WTC11 (cell line): ENCODE results near the gene L3HYPDH. TPM values are rescaled to one million over a fixed set of nuclear protein-coding genes. Genes with fewer than 3 reads are reported as not detected.

Experiments
- ATAC-seq: fragments of 200-7000 bp; cut with Tn5 transposase; 2 replicates; pipeline ENCODE4 v1.10.0; 2021; ENCODE audit warnings: mild to moderate bottlenecking, moderate library complexity
- CTCF ChIA-PET: fragments of 300-600 bp; sonication (Branson Sonifier 250); formaldehyde crosslinking; loops from one replicate; lab custom pipeline; 2021; ENCODE audit warnings: antibody characterized with exemption; lab: Charles Lee
- POLR2A ChIA-PET: fragments of 350-600 bp; sonication (Branson Sonifier 250); formaldehyde crosslinking; loops from one replicate; lab custom pipeline; 2021; ENCODE audit warnings: antibody characterized with exemption; lab: Charles Lee
- DNase-seq: peaks from one replicate; pipeline ENCODE4 v3.0.0; 2021; ENCODE audit warnings: low spot score
- H3K27ac Mint-ChIP-seq: 2 replicates; pipeline ENCODE4 v1.8.0; 2021; ENCODE audit warnings: mixed read lengths
- H3K27me3 Mint-ChIP-seq: 2 replicates; pipeline ENCODE4 v1.8.0; 2021; ENCODE audit warnings: low read depth, mild to moderate bottlenecking, moderate library complexity, mixed read lengths
- H3K36me3 Mint-ChIP-seq: 2 replicates; pipeline ENCODE4 v1.8.0; 2021; ENCODE audit warnings: mixed read lengths
- H3K4me1 Mint-ChIP-seq: 2 replicates; pipeline ENCODE4 v1.8.0; 2022; ENCODE audit warnings: mixed read lengths
- H3K4me3 Mint-ChIP-seq: 2 replicates; pipeline ENCODE4 v1.8.0; 2021; ENCODE audit warnings: mild to moderate bottlenecking, moderate library complexity, mixed read lengths
- H3K9me3 Mint-ChIP-seq: 2 replicates; pipeline ENCODE4 v1.8.0; 2021; ENCODE audit warnings: mixed read lengths
- CBFB ChIP-seq: sonication (generic); formaldehyde crosslinking; IDR thresholded peaks from 2 replicates; pipeline ENCODE4 v1.8.1; 2022; ENCODE audit warnings: mild to moderate bottlenecking, low read depth, missing genetic modification reagents
- E2F5 ChIP-seq: sonication (generic); formaldehyde crosslinking; IDR thresholded peaks from 2 replicates; pipeline ENCODE4 v1.8.1; 2022; ENCODE audit warnings: mild to moderate bottlenecking, moderate library complexity, missing genetic modification reagents
- ESRRA ChIP-seq: sonication (generic); formaldehyde crosslinking; IDR thresholded peaks from 2 replicates; pipeline ENCODE4 v1.8.1; 2022; ENCODE audit warnings: mild to moderate bottlenecking, missing genetic modification reagents, borderline replicate concordance
- FOXK1 ChIP-seq: sonication (generic); formaldehyde crosslinking; IDR thresholded peaks from 2 replicates; pipeline ENCODE4 v1.8.0; 2022; ENCODE audit warnings: mild to moderate bottlenecking, moderate library complexity, missing genetic modification reagents
- JAZF1 ChIP-seq: fragments of 250-450 bp; sonication (Bioruptor Pico); IDR thresholded peaks from 2 replicates; pipeline ENCODE4 v1.9.0; 2021; ENCODE audit warnings: moderate library complexity, mild to moderate bottlenecking, inconsistent platforms
- NR3C1 ChIP-seq: sonication (generic); formaldehyde crosslinking; conservative IDR thresholded peaks from 2 replicates; pipeline ENCODE4 v1.8.1; 2023; ENCODE audit warnings: low read depth, mild to moderate bottlenecking, missing genetic modification reagents
- SP1 ChIP-seq: sonication (generic); formaldehyde crosslinking; conservative IDR thresholded peaks from 2 replicates; pipeline ENCODE4 v1.8.1; 2022; ENCODE audit warnings: missing genetic modification reagents
- USF1 ChIP-seq: sonication (generic); formaldehyde crosslinking; IDR thresholded peaks from 2 replicates; pipeline ENCODE4 v1.8.0; 2022; ENCODE audit warnings: mild to moderate bottlenecking, missing genetic modification reagents
- USF2 ChIP-seq: sonication (generic); formaldehyde crosslinking; IDR thresholded peaks from 2 replicates; pipeline ENCODE4 v1.8.1; 2023; ENCODE audit warnings: mild to moderate bottlenecking, missing genetic modification reagents, moderate library complexity
- ZBTB43 ChIP-seq: sonication (generic); formaldehyde crosslinking; IDR thresholded peaks from 2 replicates; pipeline ENCODE4 v1.8.1; 2023; ENCODE audit warnings: mild to moderate bottlenecking, missing genetic modification reagents
- ZNF423 ChIP-seq: fragments of 250-450 bp; sonication (Bioruptor Pico); IDR thresholded peaks from 2 replicates; pipeline ENCODE4 v2.1.2; 2022; ENCODE audit warnings: mild to moderate bottlenecking, moderate library complexity
- total RNA-seq: library from RNA; stranded (reverse); gene quantifications from 3 replicates; pipeline ENCODE4 v1.2.3, GENCODE V29; 2021

The L3HYPDH gene
- total RNA-seq, 1 experiment from 2014 or later: 17.5 TPM

- no peak for ATAC-seq
- Mint-ChIP-seq H3K27ac (no peak overlapping the region), H3K4me1 (no peaks in the 10 kb centered on the region), H3K9me3 (no peaks in the 10 kb centered on the region), H3K36me3 (peaks cover 35% of the 10 kb centered on the region), H3K4me3 (no peak overlapping the region), H3K27me3 (no peaks in the 10 kb centered on the region)
- TF ChIP-seq USF2: no peak
- no peak for TF ChIP-seq JAZF1 (CRISPR knock-in tag)
- CTCF ChIA-PET: no interaction called here
- POLR2A ChIA-PET: no interaction called here
- DNase-seq: no peak
These were observed 10.0 kb downstream of the L3HYPDH start for GRCh38 chr14:59474172-59474571.

GRCh38 chr14:59465316-59466135 lies 18.7 kb downstream of the L3HYPDH start, which contains the start of gene GPR135:
Gene GPR135, minus strand, starts transcription at chr14:59465380. Its CDS starts 154 bp downstream, at chr14:59465226.
- ATAC-seq (peak; percentile 27), DNase-seq (peak; percentile 52)
- H3K27ac Mint-ChIP-seq: no peak within 1 kb of the TSS
- H3K36me3 Mint-ChIP-seq: no peaks in the 10 kb centered on the region
- POLR2A ChIA-PET: interaction anchor here (0.6 to 2.2 kb wide), 2 partner anchors 19 to 714 kb away, joined by 3 to 13 read pairs; partner anchors contain the start of genes JKAMP and L3HYPDH
- TF ChIP-seq FOXK1 (0 out of 2 replicates have a peak, but pooled peaks have one; percentile 31), ZBTB43 (CRISPR knock-in tag) (no peak), SP1 (0 out of 2 replicates have a peak, but pooled peaks have one; percentile 19)
- H3K9me3 Mint-ChIP-seq: no peaks in the 10 kb centered on the region
- peaks cover 14% of the 10 kb centered on the region for H3K4me1 Mint-ChIP-seq
- peak within 1 kb of the TSS; percentile 83 for H3K4me3 Mint-ChIP-seq
- H3K27me3 Mint-ChIP-seq: peaks cover 22% of the 10 kb centered on the region
- CTCF ChIA-PET: interaction anchor here (1.0 to 3.4 kb wide), 4 partner anchors 18 to 181 kb away, joined by 3 to 14 read pairs (median 8); partner anchors contain the start of genes JKAMP and L3HYPDH

- Mint-ChIP-seq H3K27ac (no peak overlapping the region), H3K36me3 (no peaks in the 10 kb centered on the region), H3K9me3 (no peaks in the 10 kb centered on the region), H3K4me3 (peak overlapping the region; percentile 83), H3K4me1 (peaks cover 14% of the 10 kb centered on the region), H3K27me3 (peaks cover 22% of the 10 kb centered on the region)
- POLR2A ChIA-PET: interaction anchor here (0.6 to 2.2 kb wide), 3 partner anchors 18 to 714 kb away, joined by 3 to 13 read pairs (median 3); partner anchors contain the start of genes JKAMP and L3HYPDH
- TF ChIP-seq NR3C1: peak; percentile 41; the same call in 1 of the 2 replicates
- 0 out of 2 replicates have a peak, but pooled peaks have one; percentile 19 for TF ChIP-seq E2F5
- TF ChIP-seq ZNF423 (CRISPR knock-in tag): no peak
- TF ChIP-seq ESRRA (CRISPR knock-in tag): 0 out of 2 replicates have a peak, but pooled peaks have one; percentile 36
- 0 out of 2 replicates have a peak, but pooled peaks have one; percentile 39 for TF ChIP-seq CBFB (CRISPR knock-in tag)
- no peak for TF ChIP-seq USF1 (CRISPR knock-in tag)
- ATAC-seq (peak; percentile 64), DNase-seq (peak; percentile 68)
- CTCF ChIA-PET: interaction anchor here (1.0 to 3.4 kb wide), 4 partner anchors 19 to 180 kb away, joined by 3 to 14 read pairs (median 10); partner anchors contain the start of genes CCDC175, JKAMP and L3HYPDH
These were observed 19.5 kb downstream of the L3HYPDH start for GRCh38 chr14:59464486-59465315.
